ELR (cell line): Measurements from ENCODE around the gene CORO7.

Experiments
- DNase-seq: peaks from one replicate; pipeline ENCODE4 v3.0.0-alpha.2; 2015; ENCODE audit warnings: low read depth

The CORO7 gene

DNA sequence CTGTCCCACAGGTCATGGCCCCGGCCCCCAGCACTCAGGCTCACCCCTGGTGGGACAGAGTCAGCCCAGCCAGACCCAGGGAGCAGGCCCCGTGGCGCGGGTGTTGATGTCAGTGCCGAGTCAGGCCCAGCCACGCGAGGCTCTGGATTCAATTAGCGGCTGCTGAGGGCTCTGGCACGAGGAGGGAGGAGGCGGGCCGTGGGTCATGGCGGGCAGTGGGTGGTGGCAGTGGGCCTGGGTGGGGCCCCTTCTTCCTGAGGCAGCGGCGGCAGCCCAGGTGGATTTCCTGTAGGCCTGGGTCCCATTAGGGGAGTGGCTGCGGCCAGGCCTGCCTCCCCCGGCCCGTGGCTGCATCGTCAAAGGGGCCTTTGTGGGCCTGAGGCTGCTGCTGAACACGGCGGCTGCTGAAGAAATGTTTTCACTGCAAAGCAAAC lies 31.9 kb downstream of the CORO7 start:
- DNase-seq: no peak

- DNase-seq: no peak
Observed at GRCh38 chr16:4383591-4384444, 32.6 kb downstream of the CORO7 start.

DNA sequence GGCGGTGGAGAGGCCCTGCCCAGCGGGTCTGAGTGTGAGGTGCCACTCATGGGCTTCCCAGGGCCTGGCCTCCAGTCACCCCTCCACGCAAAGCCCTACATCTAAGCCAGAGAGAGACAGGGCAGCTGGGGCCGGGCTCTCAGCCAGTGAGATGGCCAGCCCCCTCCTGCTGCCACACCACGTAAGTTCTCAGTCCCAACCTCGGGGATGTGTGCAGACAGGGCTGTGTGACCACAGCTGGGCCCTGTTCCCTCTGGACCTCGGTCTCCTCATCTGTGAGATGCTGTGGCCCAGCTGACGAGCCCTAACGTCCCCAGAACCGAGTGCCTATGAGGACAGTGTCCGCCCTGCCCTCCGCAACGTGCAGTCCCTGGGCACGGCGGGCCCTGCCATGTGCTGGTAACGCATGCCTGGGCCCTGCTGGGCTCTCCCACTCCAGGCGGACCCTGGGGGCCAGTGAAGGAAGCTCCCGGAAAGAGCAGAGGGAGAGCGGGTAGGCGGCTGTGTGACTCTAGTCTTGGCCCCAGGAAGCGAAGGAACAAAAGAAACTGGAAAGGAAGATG lies 33.5 kb downstream of the CORO7 start:
- no peak for DNase-seq

DNA sequence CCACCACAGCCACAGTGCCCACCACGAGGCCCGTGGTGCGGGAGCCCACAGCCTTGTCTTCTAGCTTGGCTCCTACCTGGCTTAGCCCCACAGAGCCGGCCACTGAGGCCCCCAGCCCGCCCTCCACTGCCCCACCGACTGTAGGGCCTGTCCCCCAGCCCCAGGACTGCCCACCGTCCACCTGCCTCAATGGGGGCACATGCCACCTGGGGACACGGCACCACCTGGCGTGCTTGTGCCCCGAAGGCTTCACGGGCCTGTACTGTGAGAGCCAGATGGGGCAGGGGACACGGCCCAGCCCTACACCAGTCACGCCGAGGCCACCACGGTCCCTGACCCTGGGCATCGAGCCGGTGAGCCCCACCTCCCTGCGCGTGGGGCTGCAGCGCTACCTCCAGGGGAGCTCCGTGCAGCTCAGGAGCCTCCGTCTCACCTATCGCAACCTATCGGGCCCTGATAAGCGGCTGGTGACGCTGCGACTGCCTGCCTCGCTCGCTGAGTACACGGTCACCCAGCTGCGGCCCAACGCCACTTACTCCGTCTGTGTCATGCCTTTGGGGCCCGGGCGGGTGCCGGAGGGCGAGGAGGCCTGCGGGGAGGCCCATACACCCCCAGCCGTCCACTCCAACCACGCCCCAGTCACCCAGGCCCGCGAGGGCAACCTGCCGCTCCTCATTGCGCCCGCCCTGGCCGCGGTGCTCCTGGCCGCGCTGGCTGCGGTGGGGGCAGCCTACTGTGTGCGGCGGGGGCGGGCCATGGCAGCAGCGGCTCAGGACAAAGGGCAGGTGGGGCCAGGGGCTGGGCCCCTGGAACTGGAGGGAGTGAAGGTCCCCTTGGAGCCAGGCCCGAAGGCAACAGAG lies 34.2 kb downstream of the CORO7 start:
- no peak for DNase-seq

DNA sequence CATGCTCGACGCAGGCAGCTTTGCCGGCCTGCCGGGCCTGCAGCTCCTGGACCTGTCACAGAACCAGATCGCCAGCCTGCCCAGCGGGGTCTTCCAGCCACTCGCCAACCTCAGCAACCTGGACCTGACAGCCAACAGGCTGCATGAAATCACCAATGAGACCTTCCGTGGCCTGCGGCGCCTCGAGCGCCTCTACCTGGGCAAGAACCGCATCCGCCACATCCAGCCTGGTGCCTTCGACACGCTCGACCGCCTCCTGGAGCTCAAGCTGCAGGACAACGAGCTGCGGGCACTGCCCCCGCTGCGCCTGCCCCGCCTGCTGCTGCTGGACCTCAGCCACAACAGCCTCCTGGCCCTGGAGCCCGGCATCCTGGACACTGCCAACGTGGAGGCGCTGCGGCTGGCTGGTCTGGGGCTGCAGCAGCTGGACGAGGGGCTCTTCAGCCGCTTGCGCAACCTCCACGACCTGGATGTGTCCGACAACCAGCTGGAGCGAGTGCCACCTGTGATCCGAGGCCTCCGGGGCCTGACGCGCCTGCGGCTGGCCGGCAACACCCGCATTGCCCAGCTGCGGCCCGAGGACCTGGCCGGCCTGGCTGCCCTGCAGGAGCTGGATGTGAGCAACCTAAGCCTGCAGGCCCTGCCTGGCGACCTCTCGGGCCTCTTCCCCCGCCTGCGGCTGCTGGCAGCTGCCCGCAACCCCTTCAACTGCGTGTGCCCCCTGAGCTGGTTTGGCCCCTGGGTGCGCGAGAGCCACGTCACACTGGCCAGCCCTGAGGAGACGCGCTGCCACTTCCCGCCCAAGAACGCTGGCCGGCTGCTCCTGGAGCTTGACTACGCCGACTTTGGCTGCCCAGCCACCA lies 35.1 kb downstream of the CORO7 start:
- DNase-seq: no peak

- peak; percentile 31 for DNase-seq
Observed at GRCh38 chr16:4380119-4381063, 36.0 kb downstream of the CORO7 start.

- no peak for DNase-seq
Observed at GRCh38 chr16:4378999-4379690, 37.3 kb downstream of the CORO7 start.

DNA sequence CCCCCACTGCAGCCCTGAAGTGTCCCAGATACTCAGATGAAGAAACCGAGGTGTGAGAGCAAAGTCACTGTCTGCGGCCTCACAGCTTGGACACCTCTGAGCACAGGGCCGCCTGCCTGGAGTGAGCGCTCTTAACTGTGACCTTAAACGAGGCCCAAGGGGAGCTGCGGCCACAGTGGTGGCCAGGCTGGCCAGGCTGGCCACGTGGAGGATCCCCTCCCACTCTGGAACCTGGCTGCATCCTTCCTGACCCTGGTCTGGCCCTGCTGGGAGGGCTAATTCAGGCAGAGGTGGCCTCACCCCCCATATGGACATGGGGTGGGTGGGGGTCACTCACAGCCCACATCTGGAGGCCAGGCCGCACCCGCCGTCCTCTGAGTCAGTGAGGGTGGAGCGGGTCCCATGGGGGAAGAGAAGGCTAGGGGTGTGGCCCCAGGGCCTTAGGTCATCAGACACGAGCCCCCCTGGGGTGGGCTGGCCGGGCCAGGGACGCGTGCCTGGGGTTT lies 38.2 kb downstream of the CORO7 start:
- peak; percentile 46 for DNase-seq

GRCh38 chr16:4377573-4378154 lies 38.7 kb downstream of the CORO7 start:
- DNase-seq: no peak

GRCh38 chr16:4376893-4377572 lies 39.4 kb downstream of the CORO7 start:
- DNase-seq: no peak

- peak; percentile 81 for DNase-seq
Observed at GRCh38 chr16:4376126-4376892, 40.1 kb downstream of the CORO7 start.

DNA sequence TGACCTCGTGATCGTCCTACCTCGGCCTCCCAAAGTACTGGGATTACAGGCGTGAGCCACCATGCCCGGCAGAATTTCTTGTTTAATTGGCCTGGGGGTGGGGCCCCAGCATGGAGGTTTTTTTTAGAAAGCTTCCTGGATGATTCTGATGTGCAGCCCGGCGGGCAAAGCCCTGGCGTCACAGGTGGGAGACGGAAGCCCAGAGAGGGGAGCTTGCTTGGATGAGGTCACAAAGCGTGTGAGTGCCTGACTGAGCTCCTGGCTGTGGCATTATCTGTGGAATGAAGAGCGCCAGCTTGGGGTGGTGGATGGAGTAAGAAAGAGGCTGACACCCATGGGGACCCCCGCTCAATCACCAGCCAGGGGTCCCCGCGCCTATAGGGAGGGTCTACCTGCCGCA lies 40.7 kb downstream of the CORO7 start:
- peak; percentile 74 for DNase-seq

- DNase-seq: peak; percentile 87
Observed at GRCh38 chr16:4373909-4374742, 42.3 kb downstream of the CORO7 start.

- DNase-seq: peak; percentile 48
Observed at GRCh38 chr16:4373356-4373908, 43.0 kb downstream of the CORO7 start.

GRCh38 chr16:4372578-4373355 lies 43.6 kb downstream of the CORO7 start:
- peak; percentile 78 for DNase-seq

GRCh38 chr16:4372001-4372577 lies 44.3 kb downstream of the CORO7 start:
- DNase-seq: peak; percentile 68
